GM21390 (cell line): ENCODE results near the gene PRKCSH.
"Not testable (repeated sequence)": the region's sequence is repeated elsewhere in the genome, so short reads cannot be mapped to it uniquely, and the experiment has no call there.

Experiments
- ATAC-seq: cut with Tn5 transposase; IDR thresholded peaks from one replicate; pipeline ENCODE4 v1.9.1; 2021; ENCODE audit not compliant: unreplicated experiment

The PRKCSH gene

GRCh38 chr19:11435057-11435832, at the start of gene PRKCSH, which contains the start of gene ODAD3:
PRKCSH (plus strand) TSS chr19:11435635; CDS start chr19:11436118, 483 bp downstream.
ODAD3 (minus strand) TSS chr19:11435121; CDS start chr19:11435016, 105 bp downstream.
- peak; percentile 90 for ATAC-seq

GRCh38 chr19:11387162-11388034, 48.0 kb upstream of the PRKCSH start:
- ATAC-seq, result no peak

- no peak for ATAC-seq
Measured at GRCh38 chr19:11390359-11390758, 45.1 kb upstream of the PRKCSH start.

GRCh38 chr19:11390933-11391680, 44.3 kb upstream of the PRKCSH start:
- ATAC-seq, result no peak

- no peak for ATAC-seq
Measured at GRCh38 chr19:11397089-11397610, 38.3 kb upstream of the PRKCSH start.

GRCh38 chr19:11399667-11400066, 35.8 kb upstream of the PRKCSH start:
- no peak for ATAC-seq

GRCh38 chr19:11400798-11401197, 34.6 kb upstream of the PRKCSH start:
- no peak for ATAC-seq

GRCh38 chr19:11401808-11402543, 33.5 kb upstream of the PRKCSH start:
- no peak for ATAC-seq

GRCh38 chr19:11404588-11405222, 30.7 kb upstream of the PRKCSH start:
- ATAC-seq, result no peak

GRCh38 chr19:11405846-11406643, 29.4 kb upstream of the PRKCSH start:
- ATAC-seq, result no peak

GRCh38 chr19:11406703-11407236, 28.7 kb upstream of the PRKCSH start:
- ATAC-seq, result not testable (repeated sequence)

- no peak for ATAC-seq
Measured at GRCh38 chr19:11408591-11408990, 26.8 kb upstream of the PRKCSH start.

GRCh38 chr19:11410682-11411081, 24.8 kb upstream of the PRKCSH start:
- ATAC-seq, result no peak

GRCh38 chr19:11414544-11414943, 20.9 kb upstream of the PRKCSH start:
- no peak for ATAC-seq

- no peak for ATAC-seq
Measured at GRCh38 chr19:11416346-11417052, 18.9 kb upstream of the PRKCSH start.

GRCh38 chr19:11418094-11418548, 17.3 kb upstream of the PRKCSH start:
- ATAC-seq, result no peak

GRCh38 chr19:11418549-11419506, 16.6 kb upstream of the PRKCSH start, which contains the start of gene RGL3:
RGL3 (minus strand) TSS chr19:11419314; CDS start chr19:11419278, 36 bp downstream.
- ATAC-seq, result no peak
